Activated T-cell treated with anti-CD3 and anti-CD28 coated beads, Interleukin-2, amount 50 U/mL, for 24 hours (primary cell): Measurements from ENCODE around the gene PCDHA1.
A peak's percentile ranks its signal among the peaks of the same experiment; 100 is the strongest.
"Not testable (repeated sequence)": the region's sequence is repeated elsewhere in the genome, so short reads cannot be mapped to it uniquely, and the experiment has no call there.

Experiments used
- DNase-seq: peaks from one replicate; pipeline ENCODE4 v3.0.0-alpha.2; 2020
- H3K27ac Mint-ChIP-seq: 2 replicates; pipeline ENCODE4 v1.8.0; 2020; ENCODE audit warnings: mild to moderate bottlenecking, mixed read lengths
- H3K27me3 Mint-ChIP-seq: 2 replicates; pipeline ENCODE4 v1.8.0; 2020; ENCODE audit warnings: mixed read lengths
- H3K36me3 Mint-ChIP-seq: 2 replicates; pipeline ENCODE4 v1.8.0; 2020; ENCODE audit warnings: low read depth, mixed read lengths
- H3K4me1 Mint-ChIP-seq: 2 replicates; pipeline ENCODE4 v1.8.0; 2020; ENCODE audit warnings: low read depth, mixed read lengths
- H3K4me3 Mint-ChIP-seq: 2 replicates; pipeline ENCODE4 v1.8.0; 2020; ENCODE audit warnings: mild to moderate bottlenecking, moderate library complexity, mixed read lengths
- H3K9me3 Mint-ChIP-seq: 2 replicates; pipeline ENCODE4 v1.8.0; 2020; ENCODE audit warnings: mixed read lengths

Gene PCDHA1

GRCh38 chr5:140829511-140830501 is 43.9 kb downstream of the PCDHA1 start:
- peaks cover 40% of the 10 kb centered on the region for H3K9me3 Mint-ChIP-seq
- H3K36me3 Mint-ChIP-seq: peaks cover 15% of the 10 kb centered on the region
- DNase-seq, H3K4me3 Mint-ChIP-seq, H3K27ac Mint-ChIP-seq, H3K4me1 Mint-ChIP-seq: not testable (repeated sequence)
- H3K27me3 Mint-ChIP-seq: peaks cover 73% of the 10 kb centered on the region

- peaks cover 5% of the 10 kb centered on the region for H3K36me3 Mint-ChIP-seq
- peak within 1 kb of the TSS; percentile 23 for H3K27ac Mint-ChIP-seq
- H3K9me3 Mint-ChIP-seq: peaks cover 21% of the 10 kb centered on the region
- peaks cover 61% of the 10 kb centered on the region for H3K27me3 Mint-ChIP-seq
- peaks cover 5% of the 10 kb centered on the region for H3K4me1 Mint-ChIP-seq
- no peak within 1 kb of the TSS for H3K4me3 Mint-ChIP-seq
- no peak for DNase-seq
Observed at GRCh38 chr5:140833993-140834392, 48.1 kb downstream of the PCDHA1 start, which contains the start of gene PCDHA7. PCDHA7 (plus strand) TSS chr5:140834269; CDS start chr5:140834384, 115 bp downstream.

DNA sequence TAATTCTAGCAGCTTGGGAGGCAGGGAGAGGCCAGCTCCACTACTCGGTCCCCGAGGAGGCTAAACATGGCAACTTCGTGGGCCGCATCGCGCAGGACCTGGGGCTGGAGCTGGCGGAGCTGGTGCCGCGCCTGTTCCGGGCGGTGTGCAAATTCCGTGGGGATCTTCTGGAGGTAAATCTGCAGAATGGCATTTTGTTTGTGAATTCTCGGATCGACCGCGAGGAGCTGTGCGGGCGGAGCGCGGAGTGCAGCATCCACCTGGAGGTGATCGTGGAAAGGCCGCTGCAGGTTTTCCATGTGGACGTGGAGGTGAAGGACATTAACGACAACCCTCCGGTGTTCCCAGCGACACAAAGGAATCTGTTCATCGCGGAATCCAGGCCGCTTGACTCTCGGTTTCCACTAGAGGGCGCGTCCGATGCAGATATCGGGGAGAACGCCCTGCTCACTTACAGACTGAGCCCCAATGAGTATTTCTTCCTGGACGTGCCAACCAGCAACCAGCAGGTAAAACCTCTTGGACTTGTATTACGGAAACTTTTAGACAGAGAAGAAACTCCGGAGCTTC is 48.6 kb downstream of the PCDHA1 start:
- peaks cover 24% of the 10 kb centered on the region for H3K9me3 Mint-ChIP-seq
- H3K36me3 Mint-ChIP-seq, DNase-seq, H3K4me1 Mint-ChIP-seq, H3K4me3 Mint-ChIP-seq: not testable (repeated sequence)
- peak overlapping the region; percentile 23 for H3K27ac Mint-ChIP-seq
- H3K27me3 Mint-ChIP-seq: peaks cover 60% of the 10 kb centered on the region

DNA sequence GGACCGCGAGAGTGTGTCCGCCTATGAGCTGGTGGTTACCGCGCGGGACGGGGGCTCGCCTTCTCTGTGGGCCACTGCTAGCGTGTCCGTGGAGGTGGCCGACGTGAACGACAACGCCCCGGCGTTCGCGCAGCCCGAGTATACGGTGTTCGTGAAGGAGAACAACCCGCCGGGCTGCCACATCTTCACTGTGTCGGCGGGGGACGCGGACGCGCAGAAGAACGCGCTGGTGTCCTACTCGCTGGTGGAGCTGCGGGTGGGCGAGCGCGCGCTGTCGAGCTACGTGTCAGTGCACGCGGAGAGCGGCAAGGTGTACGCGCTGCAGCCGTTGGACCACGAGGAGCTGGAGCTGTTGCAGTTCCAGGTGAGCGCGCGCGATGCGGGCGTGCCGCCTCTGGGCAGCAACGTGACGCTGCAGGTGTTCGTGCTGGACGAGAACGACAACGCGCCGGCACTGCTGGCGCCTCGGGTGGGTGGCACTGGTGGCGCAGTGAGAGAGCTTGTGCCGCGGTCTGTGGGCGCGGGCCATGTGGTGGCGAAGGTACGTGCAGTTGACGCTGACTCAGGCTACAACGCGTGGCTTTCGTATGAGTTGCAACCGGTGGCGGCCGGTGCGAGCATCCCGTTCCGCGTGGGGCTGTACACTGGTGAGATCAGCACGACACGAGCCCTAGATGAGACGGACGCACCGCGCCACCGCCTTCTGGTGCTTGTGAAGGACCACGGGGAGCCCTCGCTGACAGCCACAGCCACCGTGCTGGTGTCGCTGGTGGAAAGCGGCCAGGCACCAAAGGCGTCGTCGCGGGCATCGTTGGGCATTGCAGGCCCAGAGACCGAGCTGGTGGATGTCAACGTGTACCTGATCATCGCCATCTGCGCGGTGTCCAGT is 49.9 kb downstream of the PCDHA1 start:
- Mint-ChIP-seq H3K36me3 (peaks cover 3% of the 10 kb centered on the region), H3K27me3 (peaks cover 65% of the 10 kb centered on the region), H3K4me1 (peaks cover 5% of the 10 kb centered on the region), H3K27ac (no peak overlapping the region), H3K4me3 (no peak overlapping the region), H3K9me3 (peaks cover 27% of the 10 kb centered on the region)
- no peak for DNase-seq

- H3K27ac Mint-ChIP-seq: no peak within 1 kb of the TSS
- H3K4me3 Mint-ChIP-seq: no peak within 1 kb of the TSS
- DNase-seq: no peak
- H3K9me3 Mint-ChIP-seq: peaks cover 17% of the 10 kb centered on the region
- H3K4me1 Mint-ChIP-seq: no peaks in the 10 kb centered on the region
- peaks cover 5% of the 10 kb centered on the region for H3K36me3 Mint-ChIP-seq
- peaks cover 36% of the 10 kb centered on the region for H3K27me3 Mint-ChIP-seq
Observed at GRCh38 chr5:140840978-140841962, 55.3 kb downstream of the PCDHA1 start, which contains the start of gene PCDHA8. PCDHA8 (plus strand) TSS chr5:140841187; CDS start chr5:140841322, 135 bp downstream.

DNA sequence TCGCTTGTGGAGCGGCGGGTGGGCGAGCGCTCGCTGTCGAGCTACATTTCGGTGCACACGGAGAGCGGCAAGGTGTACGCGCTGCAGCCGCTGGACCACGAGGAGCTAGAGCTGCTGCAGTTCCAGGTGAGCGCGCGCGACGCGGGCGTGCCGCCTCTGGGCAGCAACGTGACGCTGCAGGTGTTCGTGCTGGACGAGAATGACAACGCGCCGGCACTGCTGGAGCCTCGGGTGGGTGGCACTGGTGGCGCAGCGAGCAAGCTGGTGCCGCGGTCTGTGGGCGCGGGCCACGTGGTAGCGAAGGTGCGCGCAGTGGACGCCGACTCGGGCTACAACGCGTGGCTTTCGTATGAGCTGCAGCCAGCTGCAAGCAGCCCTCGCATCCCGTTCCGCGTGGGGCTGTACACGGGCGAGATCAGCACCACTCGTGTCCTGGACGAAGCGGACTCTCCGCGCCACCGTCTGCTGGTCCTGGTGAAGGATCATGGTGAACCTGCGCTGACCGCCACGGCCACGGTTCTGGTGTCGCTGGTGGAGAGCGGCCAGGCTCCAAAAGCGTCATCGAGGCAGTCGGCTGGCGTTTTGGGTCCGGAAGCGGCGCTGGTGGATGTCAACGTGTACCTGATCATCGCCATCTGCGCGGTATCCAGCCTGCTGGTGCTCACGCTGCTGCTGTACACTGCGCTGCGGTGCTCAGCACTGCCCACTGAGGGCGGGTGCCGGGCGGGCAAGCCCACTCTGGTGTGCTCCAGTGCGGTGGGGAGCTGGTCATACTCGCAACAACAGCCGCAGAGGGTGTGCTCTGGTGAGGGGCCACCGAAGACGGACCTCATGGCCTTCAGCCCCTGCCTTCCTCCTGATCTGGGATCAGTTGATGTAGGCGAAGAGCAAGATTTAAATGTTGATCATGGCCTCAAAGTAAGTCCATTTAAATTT is 57.1 kb downstream of the PCDHA1 start:
- H3K27me3 Mint-ChIP-seq: peaks cover 40% of the 10 kb centered on the region
- no peak for DNase-seq
- H3K4me3 Mint-ChIP-seq: no peak overlapping the region

DNA sequence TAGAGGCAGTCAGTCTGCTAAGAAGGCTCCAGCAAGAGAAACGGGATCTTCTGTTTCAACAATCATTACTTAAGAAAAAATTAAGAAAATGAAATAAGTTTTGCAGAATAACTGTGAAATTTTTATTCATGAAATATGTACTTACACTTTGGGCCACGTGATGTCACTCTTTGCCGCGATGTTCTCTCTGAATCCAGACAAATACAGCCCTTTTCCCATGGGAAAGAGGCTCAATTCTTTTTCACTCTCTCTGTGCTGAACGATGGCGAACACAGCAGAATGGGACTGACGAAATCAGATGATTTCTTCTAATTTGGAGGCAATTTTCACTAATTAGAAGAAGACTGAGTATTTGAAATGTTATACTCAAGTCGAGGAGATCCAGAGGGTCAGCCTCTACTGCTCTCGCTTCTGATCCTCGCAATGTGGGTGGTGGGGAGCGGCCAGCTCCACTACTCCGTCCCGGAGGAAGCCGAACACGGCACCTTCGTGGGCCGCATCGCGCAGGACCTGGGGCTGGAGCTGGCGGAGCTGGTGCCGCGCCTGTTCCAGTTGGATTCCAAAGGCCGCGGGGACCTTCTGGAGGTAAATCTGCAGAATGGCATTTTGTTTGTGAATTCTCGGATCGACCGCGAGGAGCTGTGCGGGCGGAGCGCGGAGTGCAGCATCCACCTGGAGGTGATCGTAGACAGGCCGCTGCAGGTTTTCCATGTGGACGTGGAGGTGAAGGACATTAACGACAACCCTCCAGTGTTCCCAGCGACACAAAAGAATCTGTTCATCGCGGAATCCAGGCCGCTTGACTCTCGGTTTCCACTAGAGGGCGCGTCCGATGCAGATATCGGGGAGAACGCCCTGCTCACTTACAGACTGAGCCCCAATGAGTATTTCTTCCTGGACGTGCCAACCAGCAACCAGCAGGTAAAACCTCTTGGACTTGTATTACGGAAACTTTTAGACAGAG is 62.5 kb downstream of the PCDHA1 start, which contains the start of gene PCDHA9:
Gene PCDHA9, plus strand, starts transcription at position 244 of the 964 bp plus-strand sequence. Its CDS starts 114 bp downstream, at position 358.
- H3K9me3 Mint-ChIP-seq, H3K36me3 Mint-ChIP-seq, H3K4me1 Mint-ChIP-seq, H3K27ac Mint-ChIP-seq, DNase-seq, H3K4me3 Mint-ChIP-seq: not testable (repeated sequence)
- peaks cover 14% of the 10 kb centered on the region for H3K27me3 Mint-ChIP-seq

More for the DNA sequence above, 57.1 kb downstream of the PCDHA1 start:
- H3K27ac Mint-ChIP-seq: no peak overlapping the region
- H3K4me1 Mint-ChIP-seq: no peaks in the 10 kb centered on the region
- peaks cover 5% of the 10 kb centered on the region for H3K36me3 Mint-ChIP-seq
- peaks cover 23% of the 10 kb centered on the region for H3K9me3 Mint-ChIP-seq

- H3K9me3 Mint-ChIP-seq, H3K36me3 Mint-ChIP-seq, H3K4me3 Mint-ChIP-seq, DNase-seq, H3K27ac Mint-ChIP-seq, H3K4me1 Mint-ChIP-seq: not testable (repeated sequence)
- peaks cover 18% of the 10 kb centered on the region for H3K27me3 Mint-ChIP-seq
Observed at GRCh38 chr5:140849831-140850634, 64.1 kb downstream of the PCDHA1 start.

GRCh38 chr5:140855772-140856674 is 70.1 kb downstream of the PCDHA1 start, which contains the start of gene PCDHA10:
PCDHA10 (plus strand) TSS chr5:140855897; CDS start chr5:140856049, 152 bp downstream.
- Mint-ChIP-seq H3K9me3 (peaks cover 5% of the 10 kb centered on the region), H3K4me3 (no peak within 1 kb of the TSS), H3K27me3 (peaks cover 29% of the 10 kb centered on the region), H3K36me3 (no peaks in the 10 kb centered on the region), H3K4me1 (no peaks in the 10 kb centered on the region), H3K27ac (no peak within 1 kb of the TSS)
- DNase-seq: no peak
